Upper lobe of left lung (tissue), 6 donors: ENCODE data around the gene LENG1. TPM values are rescaled to one million over a fixed set of nuclear protein-coding genes. Genes with fewer than 3 reads are reported as not detected.

Experiments
- ATAC-seq, 2 donors: fragments of 200-7000 bp; cut with Tn5 transposase; one replicate each; pipeline ENCODE4 v1.9.1; 2022; ENCODE audit warnings: mild to moderate bottlenecking in 2 of 2, moderate library complexity in 2 of 2; ENCODE audit not compliant: low FRiP score in 2 of 2
- DNase-seq, 2 donors: peaks; one replicate each; pipeline ENCODE4 v3.0.0-alpha.2; 2019 to 2020
- H3K27ac ChIP-seq, 4 donors: fragments of 200-600 bp; sonication (generic); one replicate each; pipeline ENCODE4 v1.5.1; 2016 to 2019
- H3K27me3 ChIP-seq, 4 donors: fragments of 200-600 bp; sonication (generic); one replicate each; pipeline ENCODE4 v1.5.1; 2017 to 2019
- H3K36me3 ChIP-seq, 4 donors: fragments of 200-600 bp; sonication (generic); one replicate each; pipeline ENCODE4 v1.5.1; 2016 to 2019
- H3K4me1 ChIP-seq, 4 donors: fragments of 200-600 bp; sonication (generic); one replicate each; pipeline ENCODE4 v1.5.1; 2018 to 2019
- H3K4me3 ChIP-seq, 4 donors: fragments of 200-600 bp; sonication (generic); one replicate each; pipeline ENCODE4 v1.5.1; 2017 to 2019; ENCODE audit warnings: mild to moderate bottlenecking in 2 of 4, moderate library complexity in 1 of 4
- H3K9me3 ChIP-seq, 4 donors: fragments of 200-600 bp; sonication (generic); one replicate each; pipeline ENCODE4 v1.5.1; 2018 to 2019
- EP300 ChIP-seq, 4 donors: sonication (generic); formaldehyde crosslinking; IDR thresholded peaks; one replicate each; pipeline ENCODE4 v1.5.1; 2017; ENCODE audit warnings: antibody characterized with exemption in 4 of 4, control low read depth in 2 of 4
- POLR2A ChIP-seq, 4 donors: fragments of 450-650 bp; IDR thresholded peaks; one replicate each; pipeline ENCODE4 v1.5.1; 2016 to 2017; ENCODE audit warnings: antibody characterized with exemption in 4 of 4, mild to moderate bottlenecking in 2 of 4
- POLR2AphosphoS5 ChIP-seq, 2 donors: sonication (generic); formaldehyde crosslinking; IDR thresholded peaks; one replicate each; pipeline ENCODE4 v1.5.1; 2017; ENCODE audit warnings: antibody characterized with exemption in 2 of 2
- WGBS, 2 donors: methylation state at CpG; one replicate each; pipeline ENCODE4 v1.1.5; 2017 to 2018; 5-methylcytosine and 5-hydroxymethylcytosine counted together
- total RNA-seq, 6 donors: library from RNA; depleted of rRNA in 4 of 6; stranded (reverse); fragments of >200 nt in 4 of 6; gene quantifications; one replicate each; pipeline versions ENCODE4 v1.1.0 to v1.2.1, GENCODE V29; 2016 to 2021
- TF ChIP-seq, protein P1 (sequence below), 6 experiments: fragments of 450-650 bp in 4 of 6; fragments of 200-600 bp in 2 of 6; sonication (generic) in 2 of 6; IDR thresholded peaks; one replicate each; pipeline ENCODE4 v1.5.1; 2016 to 2019; ENCODE audit warnings: antibody characterized with exemption in 6 of 6
- donor health status: DM: no; HTN: no; CAD: no; lungs with moderate emphysema.
- donor health status: DM: no; HTN: yes; CAD: no; lungs with severe emphysema.

Gene LENG1
- total RNA-seq, 6 donors from 2014 or later: 8.5 to 16.8 (median 9.4) TPM

GRCh38 chr19:54127688-54128440 is 31.7 kb downstream of the LENG1 start:
- no peak overlapping the region for H3K4me3 ChIP-seq
- no peaks in the 10 kb centered on the region for H3K27me3 ChIP-seq
- H3K9me3 ChIP-seq: no peaks in the 10 kb centered on the region
- H3K36me3 ChIP-seq: peaks cover 45 to 94% (median 84%) of the 10 kb centered on the region in 4 donors
- ATAC-seq: no peak
- DNase-seq: peak in 1 of 2 donors; percentile 78
- 93 to 98% methylated on average over 23 to 38 of the region's 44 CpGs for WGBS, 2 donors
- no peaks in the 10 kb centered on the region for H3K4me1 ChIP-seq
- TF ChIP-seq, protein P1, sequence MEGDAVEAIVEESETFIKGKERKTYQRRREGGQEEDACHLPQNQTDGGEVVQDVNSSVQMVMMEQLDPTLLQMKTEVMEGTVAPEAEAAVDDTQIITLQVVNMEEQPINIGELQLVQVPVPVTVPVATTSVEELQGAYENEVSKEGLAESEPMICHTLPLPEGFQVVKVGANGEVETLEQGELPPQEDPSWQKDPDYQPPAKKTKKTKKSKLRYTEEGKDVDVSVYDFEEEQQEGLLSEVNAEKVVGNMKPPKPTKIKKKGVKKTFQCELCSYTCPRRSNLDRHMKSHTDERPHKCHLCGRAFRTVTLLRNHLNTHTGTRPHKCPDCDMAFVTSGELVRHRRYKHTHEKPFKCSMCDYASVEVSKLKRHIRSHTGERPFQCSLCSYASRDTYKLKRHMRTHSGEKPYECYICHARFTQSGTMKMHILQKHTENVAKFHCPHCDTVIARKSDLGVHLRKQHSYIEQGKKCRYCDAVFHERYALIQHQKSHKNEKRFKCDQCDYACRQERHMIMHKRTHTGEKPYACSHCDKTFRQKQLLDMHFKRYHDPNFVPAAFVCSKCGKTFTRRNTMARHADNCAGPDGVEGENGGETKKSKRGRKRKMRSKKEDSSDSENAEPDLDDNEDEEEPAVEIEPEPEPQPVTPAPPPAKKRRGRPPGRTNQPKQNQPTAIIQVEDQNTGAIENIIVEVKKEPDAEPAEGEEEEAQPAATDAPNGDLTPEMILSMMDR (IDR thresholded peaks at IDR 0.05): no peak
- TF ChIP-seq EP300 (IDR thresholded peaks at IDR 0.05): no peak
- no peak for TF ChIP-seq POLR2A (IDR thresholded peaks at IDR 0.05)
- TF ChIP-seq POLR2AphosphoS5 (IDR thresholded peaks at IDR 0.05): no peak
- no peak overlapping the region for H3K27ac ChIP-seq

- Histone ChIP-seq H3K4me3 (no peak overlapping the region), H3K9me3 (no peaks in the 10 kb centered on the region), H3K36me3 (peaks cover 51 to 92% (median 90%) of the 10 kb centered on the region in 4 donors), H3K4me1 (no peaks in the 10 kb centered on the region), H3K27ac (no peak overlapping the region), H3K27me3 (no peaks in the 10 kb centered on the region)
- TF ChIP-seq, protein P1 (IDR thresholded peaks at IDR 0.05): no peak
- TF ChIP-seq EP300 (IDR thresholded peaks at IDR 0.05): no peak
- no peak for TF ChIP-seq POLR2A (IDR thresholded peaks at IDR 0.05)
- TF ChIP-seq POLR2AphosphoS5 (IDR thresholded peaks at IDR 0.05): no peak
- 76 to 88% methylated on average over 4 to 9 of the region's 9 CpGs for WGBS, 2 donors
- ATAC-seq (no peak), DNase-seq (no peak)
Observed at GRCh38 chr19:54125713-54126112, 33.8 kb downstream of the LENG1 start.

DNA sequence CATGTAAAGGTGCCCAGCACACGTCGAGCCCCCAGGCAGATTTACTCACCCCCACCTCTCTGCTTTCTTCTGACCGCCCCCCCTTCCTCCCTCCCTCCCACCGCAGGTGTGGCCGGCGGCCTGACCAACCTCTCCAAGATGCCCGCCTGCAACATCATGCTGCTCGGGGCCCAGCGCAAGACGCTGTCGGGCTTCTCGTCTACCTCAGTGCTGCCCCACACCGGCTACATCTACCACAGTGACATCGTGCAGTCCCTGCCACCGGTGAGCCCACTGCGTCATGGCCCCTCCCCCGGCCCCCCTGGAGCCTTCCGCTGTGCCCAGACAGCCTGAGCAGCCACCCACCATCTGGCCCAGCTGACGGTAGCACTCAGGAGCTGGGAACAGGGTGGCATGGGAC is 35.1 kb downstream of the LENG1 start:
- no peaks in the 10 kb centered on the region for H3K9me3 ChIP-seq
- H3K27me3 ChIP-seq: no peaks in the 10 kb centered on the region
- TF ChIP-seq, protein P1 (IDR thresholded peaks at IDR 0.05): no peak
- no peak for TF ChIP-seq POLR2A (IDR thresholded peaks at IDR 0.05)
- no peak for TF ChIP-seq POLR2AphosphoS5 (IDR thresholded peaks at IDR 0.05)
- no peak for TF ChIP-seq EP300 (IDR thresholded peaks at IDR 0.05)
- H3K4me3 ChIP-seq: no peak overlapping the region
- 90 to 94% methylated on average over 14 to 16 of the region's 19 CpGs for WGBS, 2 donors
- H3K36me3 ChIP-seq: peaks cover 52 to 97% (median 95%) of the 10 kb centered on the region in 4 donors
- DNase-seq (no peak), ATAC-seq (no peak)
- no peak overlapping the region for H3K27ac ChIP-seq
- no peaks in the 10 kb centered on the region for H3K4me1 ChIP-seq

DNA sequence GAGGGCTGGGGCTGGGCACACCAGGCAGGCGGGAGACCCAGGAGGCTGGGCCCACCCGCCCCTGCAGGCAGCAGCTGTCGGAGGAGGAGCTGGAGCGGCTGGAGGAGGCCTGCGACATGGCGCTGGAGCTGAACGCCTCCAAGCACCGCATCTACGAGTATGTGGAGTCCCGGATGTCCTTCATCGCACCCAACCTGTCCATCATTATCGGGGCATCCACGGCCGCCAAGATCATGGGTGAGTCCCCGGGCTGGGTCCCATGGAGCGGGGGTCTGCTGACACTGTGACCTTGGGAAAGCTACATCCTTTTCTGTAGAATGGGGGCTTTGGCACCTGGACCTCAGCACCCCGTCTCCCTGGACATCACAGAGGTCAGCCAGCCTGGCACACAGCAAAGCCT is 35.8 kb downstream of the LENG1 start:
- peaks cover 47 to 93% (median 90%) of the 10 kb centered on the region in 4 donors for H3K36me3 ChIP-seq

More for the DNA sequence above, 35.8 kb downstream of the LENG1 start:
- Histone ChIP-seq H3K9me3 (no peaks in the 10 kb centered on the region), H3K4me1 (no peaks in the 10 kb centered on the region), H3K4me3 (no peak overlapping the region), H3K27ac (no peak overlapping the region), H3K27me3 (no peaks in the 10 kb centered on the region)
- ATAC-seq: no peak
- no peak for DNase-seq
- 97 to 100% methylated on average over 4 to 17 of the region's 17 CpGs for WGBS, 2 donors
- TF ChIP-seq POLR2AphosphoS5 (IDR thresholded peaks at IDR 0.05) (no peak), POLR2A (IDR thresholded peaks at IDR 0.05) (no peak), EP300 (IDR thresholded peaks at IDR 0.05) (no peak)
- TF ChIP-seq, protein P1 (IDR thresholded peaks at IDR 0.05): no peak
